HuH-7 (cell line): ENCODE results near the gene TMEM258.
A peak's percentile ranks its signal among the peaks of the same experiment; 100 is the strongest.

ENCODE experiments used
- DNase-seq: peaks from one replicate; pipeline ENCODE4 v3.0.0; 2011; ENCODE audit warnings: low spot score

TMEM258 gene

GRCh38 chr11:61775606-61776554 lies 16.5 kb downstream of the TMEM258 start:
- no peak for DNase-seq

GRCh38 chr11:61775106-61775505 lies 17.3 kb downstream of the TMEM258 start:
- no peak for DNase-seq

DNA sequence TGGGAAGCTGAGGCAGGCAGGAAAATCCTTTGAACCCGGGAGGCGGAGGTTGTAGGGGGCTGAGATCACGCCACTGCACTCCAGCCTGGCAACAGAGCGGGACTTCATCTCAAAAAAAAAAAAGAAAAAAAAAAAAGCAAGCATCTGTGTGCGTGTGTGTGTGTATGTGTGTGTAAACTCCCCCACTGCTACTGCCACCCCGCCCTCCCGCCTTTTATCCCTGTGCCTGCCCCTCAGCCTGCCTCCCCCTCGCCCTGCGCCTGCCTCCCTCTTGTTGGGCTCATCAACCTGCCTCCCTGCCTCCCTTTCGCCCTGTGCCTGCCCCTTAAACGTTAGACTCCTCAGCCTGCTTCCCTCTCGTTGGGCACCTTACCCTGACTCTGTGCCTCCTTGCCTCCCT lies 18.0 kb downstream of the TMEM258 start:
- no peak for DNase-seq

- no peak for DNase-seq
Measured at GRCh38 chr11:61773809-61774208, 18.6 kb downstream of the TMEM258 start.

GRCh38 chr11:61773356-61773755 lies 19.0 kb downstream of the TMEM258 start:
- DNase-seq, result no peak

DNA sequence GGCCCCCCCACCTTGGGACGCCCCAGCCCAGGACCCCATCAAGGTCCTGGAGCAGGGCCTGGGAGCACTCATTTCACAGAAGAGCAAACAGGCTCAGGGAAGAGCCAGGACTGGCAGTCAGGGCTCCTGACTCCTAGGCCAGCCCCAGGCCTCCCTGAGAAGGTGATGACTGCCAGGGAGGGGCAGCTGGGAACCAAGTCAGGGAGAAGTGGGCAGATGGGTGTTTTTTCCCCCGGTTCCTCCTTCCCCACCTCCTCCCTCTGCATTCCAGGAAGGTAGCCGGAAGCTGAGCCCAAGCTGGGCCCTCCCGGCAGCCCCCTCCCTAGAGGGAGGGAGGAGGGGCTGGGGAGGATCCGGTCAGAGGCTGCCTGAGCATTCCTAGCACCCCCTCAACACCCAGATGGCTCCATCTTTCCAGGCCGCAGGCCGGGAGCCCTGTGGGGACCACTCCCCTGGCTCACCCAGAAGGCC lies 20.4 kb downstream of the TMEM258 start:
- no peak for DNase-seq

GRCh38 chr11:61771195-61771894 lies 21.1 kb downstream of the TMEM258 start:
- DNase-seq, result no peak

DNA sequence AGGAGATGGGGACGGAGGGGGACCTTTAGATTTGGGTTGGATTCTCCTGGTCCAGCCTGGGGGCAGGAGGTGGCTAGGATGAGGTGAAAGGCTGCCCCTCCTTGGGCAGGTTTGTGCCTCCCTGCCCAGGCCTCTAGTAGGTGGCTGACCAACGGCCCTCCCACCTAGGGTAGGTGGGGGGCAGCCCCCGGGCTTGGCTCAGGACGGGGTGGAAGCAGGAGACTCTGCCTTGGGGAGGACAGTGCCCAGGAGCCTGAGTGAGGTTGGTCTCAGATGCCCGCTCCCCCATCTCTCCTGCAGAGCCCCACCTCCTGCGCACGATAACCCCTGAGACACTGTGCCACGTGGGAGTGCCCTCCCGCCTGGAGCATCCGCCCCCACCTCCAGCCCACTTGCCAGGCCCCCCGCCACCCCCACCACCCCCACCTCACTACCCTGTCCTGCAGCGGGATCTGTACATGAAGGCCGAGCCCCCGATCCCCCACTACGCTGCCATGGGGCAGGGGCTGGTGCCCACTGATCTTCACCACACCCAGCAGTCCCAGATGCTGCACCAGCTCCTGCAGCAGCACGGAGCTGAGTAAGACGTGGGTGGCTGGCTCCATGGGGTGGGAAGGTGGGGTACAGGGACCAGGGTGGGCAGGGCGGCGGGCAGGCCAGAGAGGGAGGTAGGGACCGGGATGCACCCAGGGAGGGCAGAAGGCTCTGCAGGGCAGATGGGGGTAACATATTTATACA lies 22.3 kb downstream of the TMEM258 start:
- no peak for DNase-seq

DNA sequence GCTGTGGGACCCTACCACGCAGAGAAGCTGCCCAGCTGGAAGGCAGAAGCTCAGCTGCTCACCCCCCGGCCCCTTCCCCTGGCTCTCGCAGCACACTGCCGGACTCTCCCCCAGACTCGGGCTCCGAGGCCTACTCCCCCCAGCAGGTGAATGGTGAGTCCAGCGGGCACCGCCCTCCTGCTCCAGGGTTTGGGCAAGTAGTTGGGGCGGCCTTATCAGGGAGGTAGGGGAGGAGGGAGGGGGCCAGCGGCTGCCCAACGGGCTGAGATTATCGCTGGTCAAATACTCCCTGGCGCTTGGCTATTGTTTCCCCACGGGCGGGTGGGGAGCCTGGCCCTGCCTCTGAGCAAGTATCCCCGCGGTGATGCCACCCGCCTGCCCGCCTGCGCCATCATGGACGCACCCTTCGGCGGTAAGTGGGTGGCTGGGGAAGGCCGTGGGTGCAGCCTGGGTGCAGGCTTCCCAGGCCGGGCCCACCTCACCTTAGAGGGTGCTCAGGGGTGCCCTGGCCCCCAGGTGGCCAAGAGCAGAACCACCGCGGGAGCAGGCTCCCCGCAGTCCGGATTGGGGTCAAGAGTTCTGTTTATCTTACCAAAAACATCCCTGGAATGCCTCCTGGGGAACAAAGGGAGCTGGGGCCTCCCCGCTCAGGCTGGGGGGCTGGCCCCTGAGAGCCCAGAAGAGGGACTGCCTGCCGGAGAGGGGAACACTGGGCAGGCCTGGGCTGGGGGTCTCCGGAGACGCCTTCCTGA lies 23.1 kb downstream of the TMEM258 start:
- peak; percentile 77 for DNase-seq

GRCh38 chr11:61768376-61769076 lies 23.9 kb downstream of the TMEM258 start:
- DNase-seq, result no peak

GRCh38 chr11:61766353-61766841 lies 26.0 kb downstream of the TMEM258 start:
- DNase-seq, result no peak

GRCh38 chr11:61765550-61766253 lies 26.7 kb downstream of the TMEM258 start:
- no peak for DNase-seq

- DNase-seq, result no peak
Measured at GRCh38 chr11:61764606-61765260, 27.7 kb downstream of the TMEM258 start.

- DNase-seq, result no peak
Measured at GRCh38 chr11:61763930-61764605, 28.3 kb downstream of the TMEM258 start.

GRCh38 chr11:61762798-61763197 lies 29.6 kb downstream of the TMEM258 start:
- no peak for DNase-seq

GRCh38 chr11:61762223-61762615 lies 30.2 kb downstream of the TMEM258 start:
- DNase-seq, result no peak

DNA sequence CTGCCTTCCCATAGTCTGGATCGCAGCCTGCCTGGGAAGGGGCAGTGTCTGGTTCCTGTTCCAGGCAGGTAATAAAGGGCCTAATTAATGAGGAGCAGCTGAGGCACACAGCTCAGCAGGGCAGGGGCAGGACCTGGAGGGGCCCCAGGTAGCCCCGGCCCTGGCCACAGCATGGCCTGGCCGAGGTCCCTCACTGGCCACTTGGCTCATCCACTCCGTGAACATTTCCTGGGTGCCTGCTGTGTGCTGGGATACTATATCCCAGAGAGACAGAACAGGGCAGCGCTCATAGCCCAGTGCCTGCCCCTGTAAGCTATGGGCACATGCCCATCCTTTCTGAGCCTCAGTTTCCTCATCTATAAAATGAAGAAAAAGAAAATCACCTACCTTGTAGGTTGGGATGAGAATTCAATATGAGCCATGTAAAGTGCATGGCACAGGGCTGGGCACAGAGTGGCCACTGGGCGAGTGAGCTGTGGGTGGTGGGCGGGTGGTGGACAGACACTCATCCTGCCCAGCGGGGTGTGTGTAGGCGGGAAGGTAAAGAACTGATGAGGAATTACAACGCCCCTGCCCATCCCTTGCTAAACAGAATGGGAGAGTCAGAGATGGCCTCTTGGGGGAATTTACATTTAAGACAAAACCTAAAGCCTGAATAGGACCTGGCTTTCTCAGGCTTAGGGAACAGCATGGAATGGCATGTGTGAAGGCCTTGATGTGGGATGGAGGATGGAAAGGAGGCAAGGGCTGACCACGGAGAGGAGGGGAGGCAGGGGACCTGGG lies 30.8 kb downstream of the TMEM258 start:
- no peak for DNase-seq

DNA sequence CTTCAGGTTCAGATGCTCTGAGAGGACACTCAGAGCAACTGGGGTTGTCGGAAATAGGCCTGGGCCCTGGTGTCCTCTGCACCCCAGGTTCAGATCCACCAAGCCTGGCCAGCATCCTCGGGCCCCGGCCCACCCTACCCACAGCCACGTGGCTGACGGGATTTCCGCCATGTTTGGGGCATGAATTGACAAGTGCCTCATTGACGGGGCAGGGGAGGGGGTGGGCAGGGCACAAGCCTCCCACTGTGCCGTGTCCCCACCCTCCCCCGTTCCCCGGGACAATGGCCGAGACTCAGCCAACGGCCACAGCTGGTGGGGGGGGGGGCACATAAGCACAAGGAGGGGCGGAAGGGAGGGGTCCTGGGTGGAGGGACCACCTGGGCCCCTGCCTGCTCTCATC lies 31.5 kb downstream of the TMEM258 start:
- no peak for DNase-seq
